Measurements from ENCODE around the gene CEP128. TPM values are rescaled to one million over a fixed set of nuclear protein-coding genes. Genes with fewer than 3 reads are reported as not detected.
A peak's percentile ranks its signal among the peaks of the same experiment; 100 is the strongest.

CEP128 gene
- polyA plus RNA-seq (2011; rRNA removed) (1.7 and 1.9 TPM in 2 replicates), polyA minus RNA-seq (2011; rRNA and poly(A)+ RNA removed) (7.1 and 8.7 TPM in 2 replicates)

DNA sequence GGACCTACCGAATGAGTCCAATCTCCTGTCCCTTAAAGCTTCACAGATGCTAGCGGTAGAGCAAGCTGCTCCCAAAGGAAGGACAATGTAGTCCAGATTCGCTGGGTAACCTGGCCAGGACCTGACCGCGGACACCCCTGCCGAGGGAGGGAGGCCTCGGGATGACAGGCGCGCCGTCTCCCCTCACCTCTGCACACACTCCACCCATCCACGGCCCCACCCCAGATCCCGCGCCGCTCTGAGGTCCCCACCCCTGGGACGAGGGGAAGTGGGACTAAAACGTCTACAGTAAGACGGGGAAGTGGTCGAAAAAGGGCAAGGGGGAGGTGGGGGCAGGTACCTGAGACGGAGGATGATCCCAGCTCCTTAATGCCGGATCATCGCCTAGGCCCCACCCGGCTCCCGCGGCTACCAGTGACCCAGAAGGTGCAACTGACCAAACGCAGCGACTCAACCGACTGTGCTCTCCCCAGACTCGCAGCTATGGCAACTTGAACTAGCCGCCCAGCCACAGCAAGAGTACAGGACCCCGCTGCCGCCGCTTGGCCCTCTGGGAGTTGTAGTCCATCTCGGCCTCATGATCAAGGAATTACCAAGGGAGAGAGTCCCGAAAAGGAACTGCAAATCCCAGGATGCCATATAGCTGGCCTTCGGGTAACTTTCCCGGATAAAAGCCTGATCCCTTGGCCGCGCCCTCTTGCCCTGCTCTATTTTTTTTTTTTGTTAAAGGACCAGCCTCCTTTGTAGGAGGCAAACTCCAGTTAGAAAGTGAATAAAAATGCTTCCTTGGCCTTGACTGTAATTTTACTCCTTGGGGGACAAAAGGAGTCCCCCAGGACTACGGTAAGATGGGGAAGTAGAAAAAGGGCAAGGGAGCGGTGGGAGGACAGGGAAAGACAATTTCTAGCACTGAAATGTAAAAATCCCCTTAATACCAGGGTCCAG, at the start of gene CEP128:
Gene CEP128, minus strand, starts transcription at position 498 of the 945 bp plus-strand sequence.
- ChIA-PET CTCF (interaction anchor here (0.7 to 2.1 kb wide), 5 partner anchors 11 to 78 kb away, joined by 3 to 6 read pairs (median 3); no protein-coding TSS in a partner anchor), POLR2A (no interaction called here)
- DNase-seq (ENCODE audit: low read depth), result peak; percentile 94
- H3K4me3 ChIP-seq (ENCODE audit: low read depth, low read length), result peak within 1 kb of the TSS; percentile 80
- TF ChIP-seq, protein P1, sequence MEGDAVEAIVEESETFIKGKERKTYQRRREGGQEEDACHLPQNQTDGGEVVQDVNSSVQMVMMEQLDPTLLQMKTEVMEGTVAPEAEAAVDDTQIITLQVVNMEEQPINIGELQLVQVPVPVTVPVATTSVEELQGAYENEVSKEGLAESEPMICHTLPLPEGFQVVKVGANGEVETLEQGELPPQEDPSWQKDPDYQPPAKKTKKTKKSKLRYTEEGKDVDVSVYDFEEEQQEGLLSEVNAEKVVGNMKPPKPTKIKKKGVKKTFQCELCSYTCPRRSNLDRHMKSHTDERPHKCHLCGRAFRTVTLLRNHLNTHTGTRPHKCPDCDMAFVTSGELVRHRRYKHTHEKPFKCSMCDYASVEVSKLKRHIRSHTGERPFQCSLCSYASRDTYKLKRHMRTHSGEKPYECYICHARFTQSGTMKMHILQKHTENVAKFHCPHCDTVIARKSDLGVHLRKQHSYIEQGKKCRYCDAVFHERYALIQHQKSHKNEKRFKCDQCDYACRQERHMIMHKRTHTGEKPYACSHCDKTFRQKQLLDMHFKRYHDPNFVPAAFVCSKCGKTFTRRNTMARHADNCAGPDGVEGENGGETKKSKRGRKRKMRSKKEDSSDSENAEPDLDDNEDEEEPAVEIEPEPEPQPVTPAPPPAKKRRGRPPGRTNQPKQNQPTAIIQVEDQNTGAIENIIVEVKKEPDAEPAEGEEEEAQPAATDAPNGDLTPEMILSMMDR (IDR thresholded peaks at IDR 0.05; ENCODE audit: insufficient read depth, low read depth, low read length), result no peak
- no peaks in the 10 kb centered on the region for H3K27me3 ChIP-seq (ENCODE audit: control insufficient read depth, insufficient read depth, low read length)
- H3K36me3 ChIP-seq (ENCODE audit: control insufficient read depth, insufficient read depth, low read length), result no peaks in the 10 kb centered on the region

DNA sequence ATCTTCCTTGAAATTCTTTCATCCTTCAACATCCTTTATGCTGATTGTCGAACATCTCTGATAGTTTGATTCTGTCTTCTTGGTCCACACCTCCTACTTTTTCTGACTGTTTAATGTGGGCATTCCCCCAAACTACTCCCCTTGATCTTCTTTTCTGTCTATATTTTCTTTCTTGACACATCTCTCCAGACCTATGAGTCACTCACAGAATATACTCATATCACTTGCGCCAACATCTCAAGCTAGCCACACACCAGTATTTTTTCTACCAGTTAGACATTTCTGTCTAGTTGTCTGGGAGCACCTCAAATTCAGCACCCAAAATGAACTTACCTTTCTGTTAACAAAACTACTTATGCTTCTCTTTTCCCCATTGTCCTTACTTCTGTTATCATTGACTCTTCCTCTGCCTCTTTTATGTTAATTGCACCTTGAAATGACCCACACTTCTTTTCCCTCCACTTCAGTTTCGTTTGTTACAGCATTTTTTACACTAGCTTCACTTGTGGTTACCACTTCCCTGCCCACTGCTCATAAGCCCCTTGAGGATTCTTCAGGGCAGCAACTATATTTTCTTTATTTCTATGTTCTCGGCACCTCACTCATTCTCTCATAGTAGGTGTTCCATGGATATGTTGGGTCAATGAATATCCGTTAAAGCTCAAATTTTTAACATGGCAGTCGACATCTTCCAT, 47.3 kb upstream of the CEP128 start:
- H3K27me3 ChIP-seq (ENCODE audit: control insufficient read depth, insufficient read depth, low read length), result 0 out of 2 replicates have a peak, but pooled peaks cover 5% of the 10 kb centered on the region
- no peak overlapping the region for H3K4me3 ChIP-seq (ENCODE audit: low read depth, low read length)
- ChIA-PET CTCF (interaction anchor here (1.7 to 7.6 kb wide), 8 partner anchors 8 to 933 kb away, joined by 5 to 83 read pairs (median 15); partner anchors contain the start of gene TSHR), POLR2A (interaction anchor here (0.6 kb wide), 1 partner anchor 232 kb away, joined by 3 read pairs; the partner anchor contains the start of gene GTF2A1)
- H3K36me3 ChIP-seq (ENCODE audit: control insufficient read depth, insufficient read depth, low read length), result no peaks in the 10 kb centered on the region
- TF ChIP-seq, protein P1 (IDR thresholded peaks at IDR 0.05; ENCODE audit: insufficient read depth, low read depth, low read length), result no peak
- no peak for DNase-seq (ENCODE audit: low read depth)

DNA sequence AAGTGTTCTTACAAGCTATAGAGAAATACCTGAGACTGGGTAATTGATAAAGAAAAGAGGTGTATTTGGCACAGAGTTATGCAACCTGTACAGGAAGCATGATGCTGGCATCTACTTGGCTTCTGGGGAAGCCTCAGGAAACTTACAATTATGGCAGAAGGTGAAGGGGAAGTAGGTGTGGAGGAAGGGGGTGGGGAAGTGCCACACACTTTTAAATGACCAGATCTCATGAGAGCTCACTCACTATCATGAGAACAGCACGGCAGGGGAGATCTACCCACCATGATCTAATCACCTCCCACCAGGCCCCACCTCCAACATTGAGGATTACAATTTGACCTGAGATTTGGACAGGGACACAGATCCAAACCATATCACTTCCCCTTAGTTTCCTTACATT, 46.7 kb upstream of the CEP128 start:
- TF ChIP-seq, protein P1 (IDR thresholded peaks at IDR 0.05; ENCODE audit: insufficient read depth, low read depth, low read length), result no peak
- DNase-seq (ENCODE audit: low read depth), result no peak
- no peaks in the 10 kb centered on the region for H3K36me3 ChIP-seq (ENCODE audit: control insufficient read depth, insufficient read depth, low read length)
- no peak overlapping the region for H3K4me3 ChIP-seq (ENCODE audit: low read depth, low read length)
- 0 out of 2 replicates have a peak, but pooled peaks cover 5% of the 10 kb centered on the region for H3K27me3 ChIP-seq (ENCODE audit: control insufficient read depth, insufficient read depth, low read length)
- POLR2A ChIA-PET, result no interaction called here
- CTCF ChIA-PET, result interaction anchor here (0.6 to 7.6 kb wide), 9 partner anchors 9 to 932 kb away, joined by 3 to 83 read pairs (median 15); partner anchors contain the start of gene TSHR

DNA sequence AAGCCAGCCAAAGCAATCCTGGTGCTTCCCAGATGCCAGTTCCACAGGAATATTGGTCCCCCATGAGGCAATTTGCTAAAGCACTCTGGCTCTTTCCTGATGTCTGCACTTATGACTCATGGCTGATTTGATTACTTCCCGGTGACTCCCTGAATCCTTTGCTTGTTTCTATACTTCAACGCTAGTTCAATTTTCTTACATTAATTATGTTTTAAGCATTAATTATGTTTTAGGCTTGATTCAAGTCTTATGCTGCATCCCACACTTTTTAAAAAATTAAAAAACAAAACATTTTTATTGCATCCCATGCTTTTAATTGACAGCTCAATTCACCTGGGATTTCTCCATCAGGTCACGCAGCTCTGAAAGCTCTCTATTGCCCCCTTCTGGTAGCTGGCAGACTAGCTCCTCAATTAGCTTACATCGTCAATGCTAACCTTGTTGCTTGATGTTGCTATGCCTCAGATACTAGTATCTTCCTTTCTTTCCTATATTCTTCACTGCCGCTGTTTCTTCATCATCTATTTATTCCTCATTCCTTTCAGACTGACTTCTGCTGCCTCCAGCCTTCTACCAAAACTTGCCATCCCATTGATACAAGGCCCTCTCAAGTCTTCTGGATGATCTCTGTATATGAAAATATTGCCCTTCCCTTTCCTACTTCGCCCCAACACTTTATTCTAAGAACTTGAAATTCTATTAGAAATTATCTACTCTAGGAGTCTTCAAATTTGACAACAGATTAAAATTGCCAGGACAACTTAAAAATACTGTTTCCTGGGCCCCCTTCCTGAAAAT, 45.9 kb upstream of the CEP128 start:
- CTCF ChIA-PET, result interaction anchor here (0.6 to 7.6 kb wide), 17 partner anchors 9 to 931 kb away, joined by 3 to 83 read pairs (median 6); partner anchors contain the start of genes CEP128 and TSHR

More for the DNA sequence above, 45.9 kb upstream of the CEP128 start:
- Histone ChIP-seq H3K27me3 (ENCODE audit: control insufficient read depth, insufficient read depth, low read length) (0 out of 2 replicates have a peak, but pooled peaks cover 5% of the 10 kb centered on the region), H3K36me3 (ENCODE audit: control insufficient read depth, insufficient read depth, low read length) (no peaks in the 10 kb centered on the region), H3K4me3 (ENCODE audit: low read depth, low read length) (no peak overlapping the region)
- DNase-seq (ENCODE audit: low read depth), result peak; percentile 17
- TF ChIP-seq, protein P1 (IDR thresholded peaks at IDR 0.05; ENCODE audit: insufficient read depth, low read depth, low read length), result peak; percentile 95
- POLR2A ChIA-PET, result no interaction called here

Measured in BJ (cell line).